HG02970 (cell line): ENCODE data around the gene TKTL1.
A peak's percentile ranks its signal among the peaks of the same experiment; 100 is the strongest.

Experiments
- ATAC-seq: cut with Tn5 transposase; IDR thresholded peaks from one replicate; pipeline ENCODE4 v1.9.1; 2021; ENCODE audit warnings: mild to moderate bottlenecking, moderate library complexity, moderate number of reproducible peaks; ENCODE audit not compliant: unreplicated experiment, low FRiP score

TKTL1 gene

GRCh38 chrX:154373340-154374306 is 78.0 kb downstream of the TKTL1 start:
- ATAC-seq, result no peak

- no peak for ATAC-seq
Measured at GRCh38 chrX:154374313-154375155, 78.9 kb downstream of the TKTL1 start, which contains the start of gene FLNA. TSS of gene FLNA (minus strand) at chrX:154374634. CDS start at chrX:154371245, 3,389 bp downstream.

DNA sequence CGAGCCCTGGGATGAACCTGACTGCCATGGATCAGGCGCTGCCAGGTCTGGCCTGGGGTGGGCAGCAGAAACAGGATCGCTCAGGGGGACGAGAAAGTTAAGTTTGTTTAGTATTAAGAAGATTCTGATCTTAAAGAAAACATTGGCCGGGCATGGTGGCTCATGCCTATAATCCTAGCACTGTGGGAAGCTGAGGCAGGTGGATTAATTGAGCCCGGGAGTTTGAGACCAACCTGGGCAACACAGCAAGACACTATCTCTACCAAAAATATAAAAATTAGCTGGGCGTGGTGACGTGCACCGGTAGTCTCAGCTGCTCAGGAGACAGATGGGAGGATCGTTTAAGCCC is 79.5 kb downstream of the TKTL1 start:
- ATAC-seq, result no peak

DNA sequence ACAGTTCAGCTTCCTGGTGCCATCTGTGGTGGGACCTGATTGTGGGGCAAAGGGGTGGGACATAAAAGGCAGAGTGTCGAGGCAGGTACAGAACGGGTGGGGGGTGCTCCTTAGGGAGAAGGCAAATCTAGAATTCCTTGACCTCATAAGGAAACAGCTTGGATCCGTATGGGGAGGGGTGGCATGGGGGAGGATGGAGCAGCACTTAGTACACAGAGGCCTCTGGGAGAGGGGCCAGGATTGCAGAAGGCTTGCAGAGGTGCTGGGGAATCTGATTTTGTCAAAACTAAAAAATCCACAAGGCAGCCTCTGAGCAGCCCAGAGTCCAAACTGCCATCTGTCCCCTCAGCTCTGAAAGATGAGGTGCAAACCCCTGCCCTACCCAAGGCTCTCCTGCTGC is 81.2 kb downstream of the TKTL1 start:
- no peak for ATAC-seq

- ATAC-seq, result no peak
Measured at GRCh38 chrX:154378059-154378798, 82.6 kb downstream of the TKTL1 start.

- peak; percentile 77 for ATAC-seq
Measured at GRCh38 chrX:154378799-154379568, 83.4 kb downstream of the TKTL1 start, which contains the start of gene EMD. TSS of gene EMD (plus strand) at chrX:154379295. CDS start at chrX:154379485, 190 bp downstream.

- ATAC-seq, result no peak
Measured at GRCh38 chrX:154379569-154379951, 84.0 kb downstream of the TKTL1 start.
